ENCODE results near the gene PARP2. TPM values are rescaled to one million over a fixed set of nuclear protein-coding genes. Genes with fewer than 3 reads are reported as not detected.

PARP2 gene
- total and polyA plus RNA-seq, 11 donors: 6.8 to 21.1 (median 16.2) TPM

DNA sequence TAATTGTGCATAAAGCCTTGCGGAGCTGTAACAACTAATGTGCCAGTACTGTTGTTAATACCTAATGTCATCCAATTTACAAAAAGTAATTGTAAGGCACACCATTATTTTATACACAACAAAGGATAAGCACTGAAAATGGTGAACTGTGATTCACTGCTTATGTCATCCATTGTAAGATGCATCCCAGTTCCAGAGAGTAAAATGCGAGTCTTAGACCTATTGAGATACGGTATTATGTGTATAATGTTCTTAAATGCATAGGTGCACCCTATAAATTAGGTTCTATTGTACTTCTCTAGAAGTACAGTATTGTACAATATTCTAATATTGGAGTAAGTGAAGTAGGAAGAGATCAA is 406 bp downstream of the PARP2 start:
- H3K36me3 ChIP-seq: peaks cover 0 to 40% (median 33%) of the 10 kb centered on the region in 9 donors

DNA sequence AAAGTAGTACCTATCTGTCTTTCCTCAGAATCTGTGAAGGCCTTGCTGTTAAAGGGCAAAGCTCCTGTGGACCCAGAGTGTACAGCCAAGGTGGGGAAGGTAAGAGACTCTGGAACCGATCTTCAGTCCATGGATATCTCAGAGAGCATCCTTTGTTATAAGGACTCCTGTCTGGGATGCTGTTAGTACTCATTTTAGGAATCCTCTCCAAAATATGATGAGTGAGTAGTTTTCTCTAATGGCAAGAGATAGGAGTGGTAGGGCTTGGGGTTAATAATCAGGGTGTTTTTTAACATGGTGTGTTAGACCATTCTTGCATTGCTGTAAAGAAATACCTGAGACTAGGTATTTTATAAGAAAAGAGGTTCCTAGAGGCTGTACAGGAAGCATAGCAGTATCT is 1.9 kb downstream of the PARP2 start:
- Histone ChIP-seq H3K9me3 (no peaks in the 10 kb centered on the region), H3K36me3 (peaks cover 0 to 55% (median 48%) of the 10 kb centered on the region in 9 donors), H3K27me3 (no peaks in the 10 kb centered on the region), H3K4me1 (peaks cover 0 to 13% (median 6%) of the 10 kb centered on the region in 12 donors), H3K27ac (no peak overlapping the region), H3K4me3 (no peak overlapping the region)
- intact Hi-C loops (cut with DNase I): loop anchor here in 2 of 10 donors (10.0 kb wide), 1 partner anchor 109 kb away; the partner anchor contains the start of genes APEX1 (in 2 of the 2) and OSGEP (in 2 of the 2)
- DNase-seq (no peak), ATAC-seq (no peak)
- TF ChIP-seq, protein P1, sequence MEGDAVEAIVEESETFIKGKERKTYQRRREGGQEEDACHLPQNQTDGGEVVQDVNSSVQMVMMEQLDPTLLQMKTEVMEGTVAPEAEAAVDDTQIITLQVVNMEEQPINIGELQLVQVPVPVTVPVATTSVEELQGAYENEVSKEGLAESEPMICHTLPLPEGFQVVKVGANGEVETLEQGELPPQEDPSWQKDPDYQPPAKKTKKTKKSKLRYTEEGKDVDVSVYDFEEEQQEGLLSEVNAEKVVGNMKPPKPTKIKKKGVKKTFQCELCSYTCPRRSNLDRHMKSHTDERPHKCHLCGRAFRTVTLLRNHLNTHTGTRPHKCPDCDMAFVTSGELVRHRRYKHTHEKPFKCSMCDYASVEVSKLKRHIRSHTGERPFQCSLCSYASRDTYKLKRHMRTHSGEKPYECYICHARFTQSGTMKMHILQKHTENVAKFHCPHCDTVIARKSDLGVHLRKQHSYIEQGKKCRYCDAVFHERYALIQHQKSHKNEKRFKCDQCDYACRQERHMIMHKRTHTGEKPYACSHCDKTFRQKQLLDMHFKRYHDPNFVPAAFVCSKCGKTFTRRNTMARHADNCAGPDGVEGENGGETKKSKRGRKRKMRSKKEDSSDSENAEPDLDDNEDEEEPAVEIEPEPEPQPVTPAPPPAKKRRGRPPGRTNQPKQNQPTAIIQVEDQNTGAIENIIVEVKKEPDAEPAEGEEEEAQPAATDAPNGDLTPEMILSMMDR (IDR thresholded peaks at IDR 0.05): no peak
- TF ChIP-seq POLR2A (IDR thresholded peaks at IDR 0.05): no peak
- 88 to 100% (median 90%) methylated on average over 1 of the region's 1 CpG for WGBS, 4 donors

More for the DNA sequence above, 406 bp downstream of the PARP2 start:
- Histone ChIP-seq H3K4me1 (peaks cover 0 to 13% (median 6%) of the 10 kb centered on the region in 12 donors), H3K27ac (peak overlapping the region; percentile 56 to 98 (median 85)), H3K27me3 (no peaks in the 10 kb centered on the region), H3K4me3 (peak overlapping the region; percentile 51 to 88 (median 70)), H3K9me3 (no peaks in the 10 kb centered on the region)
- DNase-seq: no peak
- no peak for ATAC-seq
- intact Hi-C loops (cut with DNase I): loop anchor here in 8 of 10 donors (1.0 to 10.0 kb wide), 14 partner anchors 11 to 339 kb away; partner anchors contain the start of genes APEX1 (in 6 of the 8), OSGEP (in 3 of the 8), CCNB1IP1 (in 2 of the 8) and TEP1 (in 2 of the 8)
- TF ChIP-seq, protein P1 (IDR thresholded peaks at IDR 0.05): no peak
- no peak for TF ChIP-seq POLR2A (IDR thresholded peaks at IDR 0.05)
- 0 to 1% (median 1%) methylated on average over 3 of the region's 3 CpGs for WGBS, 4 donors

DNA sequence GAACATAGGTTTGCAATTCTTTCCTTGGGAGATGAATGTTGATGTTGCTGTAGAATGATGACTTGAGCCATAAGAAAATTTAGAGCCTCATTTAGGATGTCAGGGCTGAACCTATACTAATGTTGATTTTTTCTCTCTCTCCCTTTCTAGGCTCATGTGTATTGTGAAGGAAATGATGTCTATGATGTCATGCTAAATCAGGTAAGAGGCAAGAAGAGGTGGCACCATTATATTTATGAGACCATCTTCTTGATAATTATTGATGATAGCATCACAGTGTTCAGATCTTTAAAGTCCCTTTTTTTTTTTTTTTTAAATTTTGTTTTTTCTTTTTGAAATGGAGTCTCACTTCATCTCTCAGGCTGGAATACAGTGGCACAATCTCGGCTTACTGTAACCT is 3.3 kb downstream of the PARP2 start:
- TF ChIP-seq, protein P1 (IDR thresholded peaks at IDR 0.05): no peak
- no peak for TF ChIP-seq POLR2A (IDR thresholded peaks at IDR 0.05)
- H3K9me3 ChIP-seq: no peaks in the 10 kb centered on the region
- ATAC-seq: no peak
- WGBS, 4 donors: 95 to 100% (median 99%) methylated on average over 1 of the region's 1 CpG
- H3K4me1 ChIP-seq: peaks cover 0 to 11% (median 6%) of the 10 kb centered on the region in 12 donors
- H3K27me3 ChIP-seq: no peaks in the 10 kb centered on the region
- no peak overlapping the region for H3K4me3 ChIP-seq
- no peak for DNase-seq
- intact Hi-C loops (cut with DNase I): loop anchor here in 2 of 10 donors (10.0 kb wide), 1 partner anchor 108 kb away; the partner anchor contains the start of genes APEX1 (in 2 of the 2) and OSGEP (in 2 of the 2)
- peaks cover 0 to 68% (median 61%) of the 10 kb centered on the region in 9 donors for H3K36me3 ChIP-seq
- H3K27ac ChIP-seq: no peak overlapping the region

DNA sequence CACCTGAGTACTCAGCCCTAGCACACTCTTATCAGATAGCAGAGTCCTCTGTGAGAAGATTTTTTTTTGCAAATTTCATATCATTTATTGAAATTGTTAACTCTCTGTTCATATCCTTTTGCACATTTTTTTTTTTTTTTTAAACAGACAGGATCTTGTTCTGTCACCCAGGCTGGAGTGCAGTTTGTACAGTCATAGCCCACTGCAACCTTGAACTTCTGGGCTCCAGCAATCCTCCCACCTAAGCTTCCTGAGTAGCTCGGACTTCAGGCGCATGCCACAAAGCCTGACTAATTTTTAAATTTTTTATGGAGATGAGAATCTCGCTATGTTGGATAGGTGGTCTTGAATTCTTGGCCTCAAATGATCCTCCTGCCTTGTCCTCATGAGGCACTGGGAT is 4.3 kb downstream of the PARP2 start:
- no peaks in the 10 kb centered on the region for H3K27me3 ChIP-seq
- ATAC-seq (no peak), DNase-seq (no peak)
- H3K4me1 ChIP-seq: peaks cover 0 to 8% (median 6%) of the 10 kb centered on the region in 12 donors
- TF ChIP-seq, protein P1 (IDR thresholded peaks at IDR 0.05): no peak
- no peak for TF ChIP-seq POLR2A (IDR thresholded peaks at IDR 0.05)
- H3K27ac ChIP-seq: no peak overlapping the region
- whole genome bisulfite sequencing, 4 donors: 90 to 96% (median 91%) methylated on average over 3 of the region's 3 CpGs
- H3K4me3 ChIP-seq: no peak overlapping the region
- peaks cover 0 to 79% (median 72%) of the 10 kb centered on the region in 9 donors for H3K36me3 ChIP-seq
- H3K9me3 ChIP-seq: no peaks in the 10 kb centered on the region
- intact Hi-C loops (cut with DNase I): loop anchor here in 2 of 10 donors (10.0 kb wide), 1 partner anchor 107 kb away; the partner anchor contains the start of genes APEX1 (in 2 of the 2) and OSGEP (in 2 of the 2)
